A673 (cell line): ENCODE data around the gene CFAP210. TPM values are rescaled to one million over a fixed set of nuclear protein-coding genes. Genes with fewer than 3 reads are reported as not detected.

Experiments
- BruUV-seq: library from RNA; stranded (reverse); fragments of 400-500 nt; replicated peaks from 2 replicates; lab custom pipeline; 2021; lab: Mats Ljungman, UMichigan
- CTCF ChIA-PET: fragments of 300-600 bp; sonication (Branson Sonifier 250); formaldehyde crosslinking; loops from one replicate; lab custom pipeline; 2022; ENCODE audit warnings: antibody characterized with exemption; lab: Charles Lee
- POLR2A ChIA-PET: fragments of 300-600 bp; sonication (Branson Sonifier 250); formaldehyde crosslinking; loops from one replicate; lab custom pipeline; 2022; ENCODE audit warnings: antibody characterized with exemption; ENCODE audit not compliant: low non-redundant PET; lab: Charles Lee
- DNase-seq: peaks from one replicate; pipeline ENCODE4 v3.0.0-alpha.2; 2015; ENCODE audit warnings: low spot score
- H3K27ac ChIP-seq: fragments of 200-600 bp; sonication (generic); 2 replicates; pipeline ENCODE4 v1.5.1; 2016; ENCODE audit warnings: mixed run types, low read depth, mild to moderate bottlenecking, mixed read lengths, antibody characterized with exemption, low read length; ENCODE audit not compliant: poor library complexity, severe bottlenecking
- H3K27me3 ChIP-seq: fragments of 200-600 bp; sonication (generic); replicated peaks from 2 replicates; pipeline ENCODE4 v1.6.1; 2017; ENCODE audit warnings: mixed run types, low read depth, mild to moderate bottlenecking, mixed read lengths, antibody characterized with exemption, low read length; ENCODE audit not compliant: insufficient read depth, poor library complexity
- H3K36me3 ChIP-seq: fragments of 200-600 bp; sonication (generic); 2 replicates; pipeline ENCODE4 v1.6.1; 2016; ENCODE audit warnings: mixed run types, mild to moderate bottlenecking, mixed read lengths, antibody characterized with exemption, low read length; ENCODE audit not compliant: insufficient read depth, poor library complexity, severe bottlenecking
- H3K4me1 ChIP-seq: fragments of 200-600 bp; sonication (generic); 2 replicates; pipeline ENCODE4 v1.6.1; 2017; ENCODE audit warnings: mixed run types, mild to moderate bottlenecking, mixed read lengths, antibody characterized with exemption, low read length; ENCODE audit not compliant: insufficient read depth, poor library complexity, severe bottlenecking
- H3K4me3 ChIP-seq: fragments of 200-600 bp; sonication (generic); 2 replicates; pipeline ENCODE4 v1.5.1; 2016; ENCODE audit warnings: low read depth, mixed run types, mild to moderate bottlenecking, mixed read lengths, low read length; ENCODE audit not compliant: poor library complexity, severe bottlenecking
- H3K9me3 ChIP-seq: fragments of 200-600 bp; sonication (generic); 2 replicates; pipeline ENCODE4 v1.6.1; 2016; ENCODE audit warnings: mixed run types, low read depth, mild to moderate bottlenecking, mixed read lengths, antibody characterized with exemption, low read length; ENCODE audit not compliant: poor library complexity, severe bottlenecking
- EZH2 ChIP-seq: fragments of 200-600 bp; sonication (generic); IDR thresholded peaks from 2 replicates; pipeline ENCODE4 v1.6.1; 2017; ENCODE audit warnings: borderline replicate concordance, low read depth, mild to moderate bottlenecking, mixed read lengths, antibody characterized with exemption, low read length; ENCODE audit not compliant: poor library complexity, severe bottlenecking
- intact Hi-C: fragments of 100-400 bp; cut with micrococcal nuclease; formaldehyde crosslinking; loops from one replicate; pipeline ENCODE4 v1.10.0; 2022; ENCODE audit not compliant: unreplicated experiment
- total RNA-seq: library from RNA; stranded (reverse); gene quantifications from 2 replicates; pipeline ENCODE4 v1.2.3, GENCODE V29; 2021
- TF ChIP-seq, protein P1 (sequence below): fragments of 300-800, 200-600 bp; sonication (generic); conservative IDR thresholded peaks from 2 replicates; pipeline ENCODE4 v1.5.1; 2017; ENCODE audit warnings: low read depth, mild to moderate bottlenecking, antibody characterized with exemption, low read length, moderate library complexity, mixed read lengths

The CFAP210 gene
- total RNA-seq, 1 experiment from 2014 or later, result 0.37 TPM

DNA sequence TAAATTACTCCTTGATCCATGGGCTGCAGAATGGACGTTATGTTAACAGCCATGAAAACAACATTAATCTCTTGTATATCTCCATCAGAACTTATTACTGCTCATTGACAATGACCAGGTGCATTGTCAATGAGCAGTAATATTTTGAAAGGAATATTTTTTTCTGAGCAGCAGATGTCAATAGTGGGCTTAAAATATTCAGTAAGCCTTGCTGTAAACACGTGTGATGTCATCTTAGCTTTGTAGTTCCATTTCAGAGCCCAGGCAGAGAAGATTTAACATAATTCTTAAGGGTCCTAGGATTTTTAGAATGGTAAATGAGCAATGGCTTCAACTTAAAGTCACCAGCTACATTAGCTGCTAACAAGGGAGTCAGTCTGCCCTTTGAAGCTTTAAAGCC lies 26.6 kb downstream of the CFAP210 start:
- no peak for DNase-seq
- ChIA-PET POLR2A (no interaction called here), CTCF (no interaction called here)
- H3K27me3 ChIP-seq, result no peaks in the 10 kb centered on the region
- H3K9me3 ChIP-seq, result no peaks in the 10 kb centered on the region
- H3K36me3 ChIP-seq, result no peaks in the 10 kb centered on the region
- H3K27ac ChIP-seq, result no peak overlapping the region
- TF ChIP-seq EZH2, result no peak
- TF ChIP-seq, protein P1, sequence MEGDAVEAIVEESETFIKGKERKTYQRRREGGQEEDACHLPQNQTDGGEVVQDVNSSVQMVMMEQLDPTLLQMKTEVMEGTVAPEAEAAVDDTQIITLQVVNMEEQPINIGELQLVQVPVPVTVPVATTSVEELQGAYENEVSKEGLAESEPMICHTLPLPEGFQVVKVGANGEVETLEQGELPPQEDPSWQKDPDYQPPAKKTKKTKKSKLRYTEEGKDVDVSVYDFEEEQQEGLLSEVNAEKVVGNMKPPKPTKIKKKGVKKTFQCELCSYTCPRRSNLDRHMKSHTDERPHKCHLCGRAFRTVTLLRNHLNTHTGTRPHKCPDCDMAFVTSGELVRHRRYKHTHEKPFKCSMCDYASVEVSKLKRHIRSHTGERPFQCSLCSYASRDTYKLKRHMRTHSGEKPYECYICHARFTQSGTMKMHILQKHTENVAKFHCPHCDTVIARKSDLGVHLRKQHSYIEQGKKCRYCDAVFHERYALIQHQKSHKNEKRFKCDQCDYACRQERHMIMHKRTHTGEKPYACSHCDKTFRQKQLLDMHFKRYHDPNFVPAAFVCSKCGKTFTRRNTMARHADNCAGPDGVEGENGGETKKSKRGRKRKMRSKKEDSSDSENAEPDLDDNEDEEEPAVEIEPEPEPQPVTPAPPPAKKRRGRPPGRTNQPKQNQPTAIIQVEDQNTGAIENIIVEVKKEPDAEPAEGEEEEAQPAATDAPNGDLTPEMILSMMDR, result no peak
- H3K4me3 ChIP-seq, result no peak overlapping the region
- no peaks in the 10 kb centered on the region for H3K4me1 ChIP-seq
- no TSS peak for BruUV-seq
- intact Hi-C loops, result no loop called here

DNA sequence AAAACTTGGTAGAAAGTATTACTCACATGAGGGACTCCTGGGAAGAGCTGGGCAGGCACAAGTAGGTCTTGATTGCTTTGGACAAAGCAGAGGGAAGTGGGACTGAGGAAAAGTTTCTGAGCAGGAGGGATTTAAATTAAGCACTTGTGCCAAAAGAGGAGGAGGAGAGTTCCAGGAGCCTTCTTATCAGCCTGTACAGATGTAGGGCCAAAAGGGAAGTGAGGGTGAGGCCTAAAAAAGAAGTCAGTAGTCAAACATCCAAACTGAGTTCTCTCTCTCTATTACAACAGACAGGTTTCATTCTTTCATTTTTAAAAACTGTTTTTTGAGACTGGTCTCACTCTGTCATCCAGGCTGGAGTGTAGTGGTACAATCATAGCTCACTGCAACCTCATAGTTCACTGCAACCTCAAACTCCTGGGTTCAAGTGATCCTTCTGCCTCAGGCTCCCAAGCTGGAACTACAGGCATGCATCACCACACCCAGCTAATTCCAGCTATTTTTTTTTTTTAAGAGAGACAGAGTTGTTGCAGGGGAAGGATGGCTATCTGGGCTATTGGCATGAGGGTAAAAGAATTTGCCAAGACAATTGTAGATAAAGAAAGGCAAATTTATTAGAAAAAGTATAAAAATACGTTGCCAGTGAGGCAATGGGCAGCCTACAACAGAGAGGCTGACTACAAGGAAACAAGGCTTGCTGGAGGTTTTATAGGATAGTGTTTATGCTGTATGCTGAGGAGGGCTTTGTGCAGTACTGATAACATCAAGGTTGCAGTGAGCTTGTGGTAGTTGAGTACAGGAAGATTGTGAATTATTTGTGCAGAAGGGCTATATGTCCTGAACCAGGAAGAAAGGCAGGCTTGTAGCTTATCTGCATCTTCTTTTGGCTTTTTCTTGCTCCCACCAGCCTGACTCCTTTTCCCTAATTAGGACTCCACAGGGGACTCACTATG lies 29.0 kb downstream of the CFAP210 start:
- DNase-seq, result no peak
- no peaks in the 10 kb centered on the region for H3K27me3 ChIP-seq
- H3K4me1 ChIP-seq, result no peaks in the 10 kb centered on the region
- intact Hi-C loops, result no loop called here
- BruUV-seq, result no TSS peak
- ChIA-PET POLR2A (no interaction called here), CTCF (no interaction called here)
- no peak overlapping the region for H3K27ac ChIP-seq
- no peaks in the 10 kb centered on the region for H3K36me3 ChIP-seq
- TF ChIP-seq, protein P1, result no peak
- TF ChIP-seq EZH2, result no peak
- no peak overlapping the region for H3K4me3 ChIP-seq
- H3K9me3 ChIP-seq, result no peaks in the 10 kb centered on the region

DNA sequence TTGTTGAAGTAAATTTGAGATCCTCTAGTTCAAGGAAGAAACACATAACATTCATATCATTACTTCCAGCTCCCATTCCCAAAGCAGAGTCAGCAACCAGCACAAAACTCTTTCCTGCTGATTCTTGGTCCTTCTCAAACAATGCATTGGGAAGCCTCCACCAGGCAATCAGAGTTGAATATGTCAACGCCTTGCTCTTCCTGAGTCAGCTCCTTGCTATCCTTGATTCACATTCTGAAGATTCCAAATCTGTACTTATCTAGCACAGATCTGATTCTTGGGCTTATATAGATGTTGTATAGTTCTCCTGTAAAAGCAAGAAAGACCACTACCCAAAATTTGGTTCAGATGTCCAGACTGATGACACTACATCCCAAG lies 29.6 kb downstream of the CFAP210 start:
- CTCF ChIA-PET, result no interaction called here
- H3K4me3 ChIP-seq, result no peak overlapping the region
- DNase-seq, result no peak
- POLR2A ChIA-PET, result no interaction called here
- no peaks in the 10 kb centered on the region for H3K36me3 ChIP-seq
- no peaks in the 10 kb centered on the region for H3K9me3 ChIP-seq
- no peak overlapping the region for H3K27ac ChIP-seq
- no TSS peak for BruUV-seq
- intact Hi-C loops, result no loop called here
- TF ChIP-seq, protein P1, result no peak
- no peak for TF ChIP-seq EZH2
- no peaks in the 10 kb centered on the region for H3K27me3 ChIP-seq
- H3K4me1 ChIP-seq, result peaks cover under 1% of the 10 kb centered on the region
